HFFc6 (cell line): ENCODE measurements around the gene MRPS35. TPM values are rescaled to one million over a fixed set of nuclear protein-coding genes. Genes with fewer than 3 reads are reported as not detected.
"Not testable (repeated sequence)": the region's sequence is repeated elsewhere in the genome, so short reads cannot be mapped to it uniquely, and the experiment has no call there.

Source experiments
- DNase-seq: peaks from one replicate; pipeline ENCODE4 v3.0.0-alpha.2; 2018
- H3K27ac Mint-ChIP-seq: 2 replicates; pipeline ENCODE4 v1.8.0; 2020; ENCODE audit warnings: mild to moderate bottlenecking, mixed read lengths
- H3K27me3 Mint-ChIP-seq: 2 replicates; pipeline ENCODE4 v1.8.0; 2021; ENCODE audit warnings: mild to moderate bottlenecking, moderate library complexity, mixed read lengths; ENCODE audit not compliant: insufficient read depth
- H3K36me3 Mint-ChIP-seq: 2 replicates; pipeline ENCODE4 v1.8.0; 2021; ENCODE audit warnings: low read depth, mixed read lengths
- H3K4me1 Mint-ChIP-seq: 2 replicates; pipeline ENCODE4 v1.8.0; 2020; ENCODE audit warnings: low read depth, mixed read lengths
- H3K4me3 Mint-ChIP-seq: 2 replicates; pipeline ENCODE4 v1.8.0; 2020; ENCODE audit warnings: mild to moderate bottlenecking, moderate library complexity, mixed read lengths
- H3K9me3 Mint-ChIP-seq: 2 replicates; pipeline ENCODE4 v1.8.0; 2020; ENCODE audit warnings: mild to moderate bottlenecking, mixed read lengths
- CTCF ChIP-seq: fragments of 200-600 bp; sonication (generic); IDR thresholded peaks from 2 replicates; pipeline ENCODE4 v1.5.0; 2021; ENCODE audit warnings: antibody characterized with exemption, mild to moderate bottlenecking
- total RNA-seq, 6 experiments: library from RNA; stranded (reverse); fragmentation: NEBNext Ultra II Directional; extraction: Animal tissue kit (Norgen Biotek cat#: 25700); gene quantifications; 2 replicates in 1 of 6; 3 replicates in 5 of 6; pipeline ENCODE4 v1.2.3, GENCODE V29; 2021

The MRPS35 gene
- total RNA-seq, 6 experiments from 2014 or later: 39.2 to 47.9 (median 45.6) TPM

GRCh38 chr12:27743601-27744000 lies 33.0 kb downstream of the MRPS35 start:
- DNase-seq: no peak
- peaks cover 37% of the 10 kb centered on the region for H3K36me3 Mint-ChIP-seq
- TF ChIP-seq CTCF: no peak

GRCh38 chr12:27745734-27746133 lies 35.1 kb downstream of the MRPS35 start:
- H3K36me3 Mint-ChIP-seq: peaks cover 34% of the 10 kb centered on the region
- peaks cover 30% of the 10 kb centered on the region for H3K4me1 Mint-ChIP-seq
- not testable (repeated sequence) for H3K27me3 Mint-ChIP-seq, DNase-seq, H3K27ac Mint-ChIP-seq, H3K9me3 Mint-ChIP-seq, H3K4me3 Mint-ChIP-seq

More at GRCh38 chr12:27743601-27744000, 33.0 kb downstream of the MRPS35 start:
- Mint-ChIP-seq H3K9me3 (0 out of 2 replicates have a peak, but pooled peaks cover 4% of the 10 kb centered on the region), H3K27ac (no peak overlapping the region), H3K27me3 (no peaks in the 10 kb centered on the region; the same call in 1 of the 2 replicates), H3K4me3 (no peak overlapping the region), H3K4me1 (peaks cover 26% of the 10 kb centered on the region)

GRCh38 chr12:27747111-27747820 lies 36.6 kb downstream of the MRPS35 start:
- no peak for TF ChIP-seq CTCF
- Mint-ChIP-seq H3K27ac (peak overlapping the region; percentile 76), H3K27me3 (no peaks in the 10 kb centered on the region; the same call in 1 of the 2 replicates), H3K4me1 (peaks cover 30% of the 10 kb centered on the region), H3K4me3 (0 out of 2 replicates have a peak overlapping the region, but pooled peaks have one; percentile 11), H3K36me3 (peaks cover 32% of the 10 kb centered on the region), H3K9me3 (0 out of 2 replicates have a peak, but pooled peaks cover 4% of the 10 kb centered on the region)
- DNase-seq: peak; percentile 21

DNA sequence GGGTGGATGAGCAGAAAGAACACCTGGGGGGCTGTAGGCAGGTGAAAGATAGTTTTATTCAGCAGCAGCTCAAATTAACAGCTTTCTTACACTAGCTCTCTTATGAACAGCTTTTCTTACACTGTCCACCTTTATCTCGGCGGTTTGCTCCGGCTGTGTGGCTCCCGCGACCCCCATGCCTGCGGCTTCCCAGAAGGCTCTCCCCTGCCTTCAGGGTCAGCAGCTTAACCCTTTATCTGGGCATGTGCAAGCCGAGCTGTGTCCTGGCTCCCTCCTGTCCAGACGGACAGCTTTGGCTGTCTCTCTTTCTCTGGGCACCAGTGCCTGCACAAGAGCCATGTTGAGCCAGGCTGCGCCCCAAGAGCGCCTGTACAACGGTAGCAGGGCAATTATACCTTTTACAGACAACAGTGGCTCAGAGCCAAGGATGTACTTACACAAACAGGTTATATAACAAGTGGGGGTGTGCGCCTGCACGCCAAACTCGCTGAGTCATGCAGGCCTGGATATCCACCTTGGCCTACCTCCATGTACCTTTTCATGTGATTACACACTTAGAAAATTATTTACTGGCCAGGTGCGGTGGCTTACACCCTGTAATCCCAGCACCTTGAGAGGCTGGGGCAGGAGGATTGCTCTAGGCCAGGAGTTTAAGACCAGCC lies 40.9 kb downstream of the MRPS35 start:
- 0 out of 2 replicates have a peak, but pooled peaks cover 4% of the 10 kb centered on the region for H3K9me3 Mint-ChIP-seq
- peaks cover 18% of the 10 kb centered on the region for H3K36me3 Mint-ChIP-seq
- TF ChIP-seq CTCF: no peak

GRCh38 chr12:27754795-27755194 lies 44.2 kb downstream of the MRPS35 start:
- no peak for DNase-seq
- Mint-ChIP-seq H3K36me3 (peaks cover 15% of the 10 kb centered on the region), H3K27ac (no peak overlapping the region), H3K9me3 (no peaks in the 10 kb centered on the region), H3K4me1 (no peaks in the 10 kb centered on the region), H3K4me3 (no peak overlapping the region), H3K27me3 (no peaks in the 10 kb centered on the region)
- TF ChIP-seq CTCF: no peak

More for the DNA sequence above, 40.9 kb downstream of the MRPS35 start:
- no peak overlapping the region for H3K27ac Mint-ChIP-seq
- no peak for DNase-seq
- no peaks in the 10 kb centered on the region; the same call in 1 of the 2 replicates for H3K27me3 Mint-ChIP-seq
- no peak overlapping the region for H3K4me3 Mint-ChIP-seq
- H3K4me1 Mint-ChIP-seq: peaks cover 25% of the 10 kb centered on the region

GRCh38 chr12:27756670-27757195 lies 46.1 kb downstream of the MRPS35 start:
- H3K4me3 Mint-ChIP-seq: no peak overlapping the region
- H3K4me1 Mint-ChIP-seq: no peaks in the 10 kb centered on the region
- TF ChIP-seq CTCF: no peak
- no peak for DNase-seq
- no peaks in the 10 kb centered on the region for H3K27me3 Mint-ChIP-seq
- no peaks in the 10 kb centered on the region for H3K9me3 Mint-ChIP-seq
- H3K36me3 Mint-ChIP-seq: peaks cover 15% of the 10 kb centered on the region
- H3K27ac Mint-ChIP-seq: no peak overlapping the region
